Measurements from ENCODE around the gene ARL13B.

The ARL13B gene

DNA sequence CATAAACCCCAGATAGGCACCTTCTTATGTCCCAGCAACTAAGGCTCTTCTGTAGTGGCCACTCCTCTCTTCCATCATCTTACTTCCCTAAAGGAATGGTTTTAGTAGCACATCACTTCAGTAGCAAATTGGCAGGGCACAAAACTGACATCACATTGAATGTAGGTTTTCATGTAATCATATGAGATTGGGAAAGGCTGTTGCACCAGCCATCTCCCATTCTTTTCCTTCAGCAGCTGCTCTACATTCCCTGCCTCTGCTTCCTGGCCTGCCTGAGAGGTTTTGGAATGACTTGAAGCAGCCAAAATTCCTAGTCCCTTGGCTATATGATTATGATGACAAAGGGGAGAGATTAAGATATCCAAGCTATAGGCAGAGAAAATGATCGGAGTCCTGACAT, 119.4 kb downstream of the ARL13B start:
- Mint-ChIP-seq H3K27ac (ENCODE audit: low read depth) (no peak overlapping the region), H3K27me3 (no peaks in the 10 kb centered on the region), H3K4me1 (peaks cover 4% of the 10 kb centered on the region), H3K4me3 (no peak overlapping the region), H3K36me3 (ENCODE audit: insufficient read depth) (peaks cover 34% of the 10 kb centered on the region), H3K9me3 (no peaks in the 10 kb centered on the region)
- no peak for DNase-seq (ENCODE audit: low spot score in 2 of 2)
- ATAC-seq (replicated peaks; ENCODE audit: extremely low read depth, poor library complexity, severe bottlenecking), result no peak

DNA sequence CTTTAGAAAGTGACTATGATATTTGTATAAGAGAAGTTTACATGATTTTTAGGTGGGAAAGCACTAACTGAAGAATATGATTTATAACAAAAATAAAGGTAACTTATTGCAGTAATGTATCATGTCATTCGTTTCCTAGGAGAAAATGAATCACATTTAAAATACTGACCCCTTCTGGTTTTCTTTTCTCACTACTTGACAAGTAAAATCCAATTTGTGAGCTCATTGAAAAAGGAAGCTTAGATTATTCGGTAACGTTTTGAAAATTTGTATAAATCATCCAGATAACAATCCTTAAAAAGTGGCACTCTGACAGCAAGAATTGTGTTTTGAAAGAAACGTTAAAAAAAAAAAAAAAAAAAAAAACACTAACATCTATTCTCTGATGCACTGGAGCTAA, 121.9 kb downstream of the ARL13B start:
- peaks cover 4% of the 10 kb centered on the region for H3K4me1 Mint-ChIP-seq
- H3K27ac Mint-ChIP-seq (ENCODE audit: low read depth), result no peak overlapping the region
- no peak overlapping the region for H3K4me3 Mint-ChIP-seq
- DNase-seq (ENCODE audit: low spot score in 2 of 2), result no peak
- no peaks in the 10 kb centered on the region for H3K27me3 Mint-ChIP-seq
- ATAC-seq (replicated peaks; ENCODE audit: extremely low read depth, poor library complexity, severe bottlenecking), result no peak
- no peaks in the 10 kb centered on the region for H3K9me3 Mint-ChIP-seq
- peaks cover 27% of the 10 kb centered on the region for H3K36me3 Mint-ChIP-seq (ENCODE audit: insufficient read depth)
